DMS 273 (cell line): ENCODE results near the gene RAPGEF6.

Experiments
- DNase-seq: peaks from one replicate; lab custom pipeline; 2025; ENCODE audit not compliant: unreplicated experiment; lab: John Stamatoyannopoulos, UW

The RAPGEF6 gene

GRCh38 chr5:131548176-131548575 lies 86.9 kb downstream of the RAPGEF6 start:
- DNase-seq, result no peak

DNA sequence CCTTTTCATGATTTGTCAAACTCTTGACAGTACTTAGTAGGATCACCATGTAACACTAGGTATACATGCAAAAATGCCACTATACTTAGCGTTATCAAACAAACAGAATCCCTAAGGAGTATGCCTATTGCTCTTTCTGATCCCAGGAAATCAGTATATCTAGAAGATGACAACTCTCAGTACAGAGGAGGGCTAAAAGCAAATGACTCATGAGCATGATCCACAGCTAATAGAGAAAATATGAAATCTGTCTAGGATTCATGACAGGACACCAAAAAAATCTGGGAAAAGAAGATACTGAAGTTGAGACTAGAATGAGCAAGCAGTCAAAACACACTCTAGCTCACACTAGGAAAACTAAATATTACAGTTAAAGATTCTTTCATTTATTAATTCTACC lies 89.2 kb downstream of the RAPGEF6 start:
- DNase-seq, result no peak

DNA sequence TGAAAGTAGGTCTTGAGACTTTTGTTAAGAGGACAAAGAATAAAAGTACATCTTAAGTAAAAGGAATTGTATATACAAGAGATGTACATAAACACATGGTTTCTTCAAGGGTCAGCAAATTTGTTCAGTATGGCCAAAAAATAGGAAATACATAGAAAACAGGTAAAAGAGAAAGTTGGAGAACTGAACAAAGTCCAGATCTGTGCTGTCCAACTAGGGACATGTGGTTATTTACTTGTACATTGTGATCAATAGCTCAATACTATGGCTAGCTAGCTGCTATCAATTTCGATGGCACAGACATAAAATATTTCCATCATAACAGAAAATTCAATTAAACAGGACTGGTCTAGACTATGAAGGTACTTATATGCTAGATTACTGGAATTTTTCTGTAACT lies 92.3 kb downstream of the RAPGEF6 start:
- DNase-seq, result no peak

- no peak for DNase-seq
These were observed 93.3 kb downstream of the RAPGEF6 start for GRCh38 chr5:131541762-131542161.

GRCh38 chr5:131541071-131541470 lies 94.0 kb downstream of the RAPGEF6 start:
- no peak for DNase-seq

- no peak for DNase-seq
These were observed 95.8 kb downstream of the RAPGEF6 start for GRCh38 chr5:131539251-131539650.

DNA sequence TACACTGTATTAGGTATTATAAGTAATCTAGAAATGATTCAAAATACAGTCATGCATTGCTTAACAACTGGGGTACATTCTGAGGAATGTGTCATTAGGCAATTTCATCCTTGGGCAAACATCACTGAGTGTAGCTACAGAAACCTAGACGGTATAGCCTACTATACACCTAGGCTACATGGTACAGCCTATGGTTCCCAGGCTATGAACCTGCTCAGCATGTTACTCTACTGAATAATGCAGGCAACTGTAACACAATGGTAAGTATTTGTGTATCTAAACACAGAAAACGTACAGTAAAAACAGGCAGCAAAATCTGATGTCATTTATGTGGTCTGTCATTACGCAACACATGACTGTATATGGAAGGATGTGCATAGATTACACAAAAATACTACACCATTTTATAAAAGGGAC lies 96.8 kb downstream of the RAPGEF6 start:
- DNase-seq, result no peak

DNA sequence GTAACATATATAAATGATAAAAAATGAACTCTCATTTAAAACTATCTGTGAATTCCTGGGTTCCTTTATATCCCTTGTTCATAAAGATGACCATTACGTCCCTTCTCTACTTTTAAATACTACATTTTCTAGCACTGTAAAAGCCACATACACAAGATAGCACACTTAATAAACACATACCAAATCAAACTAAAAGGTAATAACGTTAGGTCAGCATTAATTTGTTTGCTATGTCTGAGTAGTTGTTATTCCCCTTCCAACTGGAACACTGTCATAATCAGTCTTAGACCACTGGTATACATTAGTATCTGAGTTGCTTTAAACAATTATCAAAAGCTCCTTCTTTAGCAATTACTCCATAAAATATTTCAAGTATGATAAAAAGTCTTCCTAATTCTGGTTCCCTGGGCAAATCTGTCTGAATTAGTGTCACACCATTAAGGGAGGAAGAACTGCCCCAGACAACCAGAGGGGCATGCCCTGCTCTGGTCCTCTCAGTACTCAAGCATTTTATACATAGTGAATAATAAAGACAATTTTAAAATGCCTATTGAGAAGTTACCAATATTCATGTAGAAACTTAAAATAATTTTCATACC lies 98.1 kb downstream of the RAPGEF6 start:
- DNase-seq, result peak; percentile 34

- DNase-seq, result peak; percentile 89
These were observed 98.7 kb downstream of the RAPGEF6 start for GRCh38 chr5:131536211-131536826.

GRCh38 chr5:131534974-131535373 lies 100.1 kb downstream of the RAPGEF6 start:
- peak; percentile 86 for DNase-seq

- DNase-seq, result peak; percentile 53
These were observed 101.2 kb downstream of the RAPGEF6 start for GRCh38 chr5:131533836-131534235.

DNA sequence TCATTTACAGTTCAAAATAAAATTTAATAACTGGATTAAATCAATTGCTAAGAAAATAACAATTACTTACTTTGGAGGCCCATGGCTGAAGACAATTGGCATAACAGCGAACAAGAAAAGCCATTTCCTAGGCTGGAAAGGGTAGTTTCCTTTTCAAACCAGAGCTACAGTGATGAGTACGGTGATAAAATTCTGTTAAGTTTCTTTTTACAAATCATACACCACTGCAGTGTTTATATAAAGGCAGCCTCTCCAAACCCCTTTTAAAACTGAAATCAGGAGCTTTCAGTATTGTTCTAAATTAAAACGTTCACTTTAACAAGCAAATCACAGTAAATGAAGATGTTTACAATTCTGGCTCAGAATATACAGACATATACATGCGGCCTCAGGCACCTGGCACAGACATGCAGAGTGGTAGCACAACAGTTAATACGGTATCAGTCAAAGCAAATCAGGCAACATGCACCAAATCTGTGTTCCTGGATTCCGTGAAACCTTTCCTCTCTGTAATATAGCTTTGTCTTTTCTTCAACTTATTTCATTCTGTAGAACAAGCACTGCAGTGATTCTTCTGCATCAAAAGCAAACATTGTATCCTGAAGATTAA lies 102.9 kb downstream of the RAPGEF6 start:
- peak; percentile 55 for DNase-seq

DNA sequence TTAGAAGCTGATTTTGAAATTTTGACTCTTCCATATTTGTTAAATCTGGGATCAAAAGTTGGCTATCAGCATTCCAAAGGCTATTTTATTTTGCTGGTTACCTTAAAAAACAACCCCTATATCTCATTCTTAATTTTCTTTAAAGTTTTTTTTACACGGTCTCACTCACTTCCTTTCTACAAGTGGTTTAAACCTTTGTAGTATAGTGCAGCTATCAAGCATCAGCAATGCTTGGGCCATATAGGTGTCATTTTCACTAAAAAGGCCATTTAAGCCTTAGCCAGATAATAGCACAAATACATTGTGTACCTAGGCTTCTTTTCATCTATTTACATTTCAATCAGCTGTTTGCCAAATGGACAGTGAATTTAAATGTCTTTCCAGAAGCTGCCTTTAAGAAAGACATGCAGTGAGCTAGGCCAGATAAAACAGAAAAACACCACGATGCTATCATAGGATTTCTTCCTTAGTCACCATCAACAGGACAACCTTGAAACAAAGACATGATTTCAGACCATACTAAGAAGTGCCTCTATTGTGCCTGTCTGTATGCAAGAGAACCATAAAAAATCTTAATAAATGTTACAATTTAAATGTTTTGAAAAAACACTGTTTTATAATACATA lies 104.2 kb downstream of the RAPGEF6 start:
- DNase-seq, result peak; percentile 17

DNA sequence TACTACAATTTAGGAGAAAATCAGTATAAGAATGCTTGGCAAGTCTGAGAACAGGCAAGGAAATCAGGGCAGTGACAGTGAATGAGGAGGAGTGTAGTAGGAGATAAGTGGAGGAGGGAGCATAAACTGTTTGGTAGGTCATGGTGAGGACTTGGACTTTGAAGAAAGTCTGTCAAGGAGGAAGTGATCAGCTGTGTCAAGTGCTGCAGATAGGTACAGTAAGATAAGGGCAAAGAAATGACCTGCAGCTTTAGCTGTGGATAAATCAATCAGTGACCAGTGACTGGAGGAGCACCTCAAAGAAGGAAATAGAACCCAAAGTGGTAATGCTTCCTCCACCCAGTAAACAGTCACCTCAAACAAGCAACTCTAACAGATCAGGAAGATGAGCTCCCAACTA lies 106.3 kb downstream of the RAPGEF6 start:
- DNase-seq, result no peak

GRCh38 chr5:131525805-131526204 lies 109.2 kb downstream of the RAPGEF6 start:
- DNase-seq, result peak; percentile 50

GRCh38 chr5:131524431-131524830 lies 110.6 kb downstream of the RAPGEF6 start:
- DNase-seq, result peak; percentile 22

- DNase-seq, result peak; percentile 70
These were observed 111.4 kb downstream of the RAPGEF6 start for GRCh38 chr5:131523500-131524185.

DNA sequence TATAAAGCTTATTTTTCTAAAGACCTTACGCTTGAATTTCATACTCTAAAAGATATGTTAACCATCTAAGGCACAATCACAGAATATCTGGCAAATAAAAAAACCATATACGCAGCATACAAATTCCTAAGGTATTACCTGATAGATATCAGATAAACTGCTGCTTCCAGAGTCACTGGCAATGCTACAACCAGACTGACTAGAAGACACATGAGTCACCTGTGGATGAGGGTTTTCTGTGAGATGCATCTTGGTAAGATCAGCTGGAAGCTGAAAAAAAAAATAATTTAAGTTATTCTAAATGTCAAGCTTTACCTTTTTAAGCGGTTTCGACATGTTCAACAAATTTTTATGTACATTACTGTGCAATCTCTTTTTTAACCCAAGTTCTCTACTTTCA lies 113.8 kb downstream of the RAPGEF6 start:
- DNase-seq, result no peak

DNA sequence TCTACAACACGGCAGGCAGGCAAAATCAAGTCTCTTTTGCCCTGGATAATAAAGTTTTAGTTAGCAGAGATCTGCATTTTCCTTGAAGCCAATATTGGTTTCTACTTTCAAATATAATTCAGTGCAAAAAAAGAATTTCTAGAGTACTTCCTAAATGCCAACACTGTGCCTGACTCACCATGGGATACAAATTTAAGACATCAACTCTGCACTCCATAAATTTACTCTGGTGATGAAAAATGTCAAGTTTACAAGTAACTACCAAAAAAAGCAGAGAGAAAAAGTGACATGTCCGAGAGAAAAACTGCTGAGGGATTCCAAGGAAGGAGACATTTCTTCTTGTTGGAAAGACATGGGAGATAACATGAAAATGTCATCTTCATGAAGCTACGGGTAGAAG lies 119.7 kb downstream of the RAPGEF6 start:
- DNase-seq, result no peak

DNA sequence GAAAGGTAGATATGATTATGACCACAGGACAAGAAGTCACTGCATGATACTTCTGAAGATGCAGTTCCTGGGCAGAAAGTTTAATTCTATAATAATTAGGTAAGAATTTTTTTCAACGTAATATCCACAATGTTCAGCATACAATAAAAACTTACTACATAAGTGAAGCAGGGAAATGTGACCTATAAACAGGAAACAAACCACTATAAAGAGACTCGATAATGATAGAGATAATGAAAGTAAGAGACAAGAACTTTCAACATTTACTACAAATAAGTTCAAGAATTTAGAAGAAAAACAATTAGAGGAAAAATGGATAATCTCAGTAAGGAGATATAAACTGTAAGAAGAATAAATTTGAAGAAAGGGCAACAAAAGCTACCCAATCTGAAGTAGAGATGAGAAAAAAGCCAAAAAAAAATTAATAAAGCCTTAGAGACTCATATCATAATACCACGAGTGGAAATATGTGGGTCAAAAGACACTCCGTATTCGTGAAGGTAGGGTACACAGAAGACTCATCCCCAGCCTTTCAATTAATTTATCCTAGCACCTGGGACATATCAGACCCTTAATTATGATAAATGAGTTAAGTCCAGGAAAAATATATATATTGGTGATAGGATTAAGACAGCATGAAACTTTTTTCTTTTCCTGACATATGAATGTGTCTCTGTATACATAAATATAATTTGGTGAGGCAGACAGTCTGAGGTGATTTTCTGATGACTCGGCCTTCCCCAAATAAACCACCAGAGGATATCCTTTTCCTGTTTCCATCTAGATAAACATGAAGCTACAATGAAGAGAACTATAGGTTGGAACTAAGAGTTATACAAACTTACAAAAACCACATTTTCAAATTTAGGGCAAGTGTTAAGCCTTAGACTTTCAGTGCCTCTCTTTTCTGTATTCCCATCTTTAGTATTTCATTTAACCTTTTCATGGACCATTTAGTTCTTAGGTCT lies 120.4 kb downstream of the RAPGEF6 start:
- no peak for DNase-seq
